Posterior vena cava (tissue), 2 donors: ENCODE results near the gene CCSER1. TPM values are rescaled to one million over a fixed set of nuclear protein-coding genes. Genes with fewer than 3 reads are reported as not detected.

Experiments
- DNase-seq: peaks from one replicate; pipeline ENCODE4 v3.0.0-alpha.2; 2020; ENCODE audit warnings: low spot score
- intact Hi-C, 2 donors: fragments of 100-400 bp; cut with DNase I; formaldehyde crosslinking; loops; one replicate each; pipeline versions ENCODE4 v1.14.1 to v1.14.2; 2022 to 2023
- total RNA-seq, 2 donors: library from RNA; stranded (reverse); fragmentation: NEBNext Ultra II Directional; extraction: Animal tissue kit (Norgen Biotek cat#: 25700); gene quantifications; one replicate each; pipeline ENCODE4 v1.2.1, GENCODE V29; 2021
- donor health status: DM: yes; HTN: yes; CAD: no.
- donor health status: DM: yes; HTN: yes; CAD: no.

The CCSER1 gene
- total RNA-seq, 2 donors from 2014 or later: 1.8 to 7.0 TPM

DNA sequence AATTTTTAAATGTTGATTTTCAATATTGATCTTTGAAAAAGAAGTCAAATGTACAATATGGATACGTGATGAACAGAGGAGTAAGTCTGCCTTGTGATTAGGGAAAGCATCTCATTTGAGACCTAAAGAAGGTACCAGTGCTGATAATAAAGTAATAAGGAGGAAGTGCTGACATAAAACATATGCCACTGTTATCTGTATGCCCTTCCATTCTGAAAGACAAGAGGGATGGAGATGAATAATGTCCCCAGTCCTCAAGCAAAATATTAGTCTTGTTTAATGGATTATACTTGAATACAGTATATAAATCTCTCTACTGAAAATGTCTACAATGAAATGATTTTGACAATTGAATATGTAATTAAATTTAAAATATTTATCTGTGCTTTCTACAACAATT lies 58.2 kb downstream of the CCSER1 start:
- intact Hi-C loops: loop anchor here in 1 of 2 donors (5.0 kb wide), 1 partner anchor 512 kb away; no protein-coding TSS in a partner anchor
- no peak for DNase-seq

DNA sequence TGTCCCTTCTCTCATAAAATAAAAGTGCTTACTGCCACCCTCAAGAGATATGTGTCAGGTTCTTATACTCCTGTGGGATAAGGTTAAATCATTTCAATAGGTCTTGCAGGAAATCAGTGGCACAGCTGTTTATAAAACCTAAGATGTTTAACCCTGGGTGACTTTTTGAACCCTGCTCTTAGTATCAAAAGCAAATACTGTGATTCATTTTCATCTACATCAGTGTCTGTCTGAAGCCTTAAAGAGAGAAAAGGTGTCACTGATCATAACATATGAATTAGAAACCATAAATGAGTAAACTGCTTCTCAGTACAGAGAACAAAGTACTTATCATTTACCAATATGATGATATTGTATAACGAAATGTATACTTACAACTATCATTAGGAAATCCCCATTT lies 59.0 kb downstream of the CCSER1 start:
- no peak for DNase-seq
- intact Hi-C loops: loop anchor here in 1 of 2 donors (5.0 kb wide), 1 partner anchor 511 kb away; no protein-coding TSS in a partner anchor

- DNase-seq: no peak
- intact Hi-C loops: loop anchor here in 1 of 2 donors (5.0 kb wide), 1 partner anchor 510 kb away; no protein-coding TSS in a partner anchor
Observed at GRCh38 chr4:90187148-90187884, 60.1 kb downstream of the CCSER1 start.

DNA sequence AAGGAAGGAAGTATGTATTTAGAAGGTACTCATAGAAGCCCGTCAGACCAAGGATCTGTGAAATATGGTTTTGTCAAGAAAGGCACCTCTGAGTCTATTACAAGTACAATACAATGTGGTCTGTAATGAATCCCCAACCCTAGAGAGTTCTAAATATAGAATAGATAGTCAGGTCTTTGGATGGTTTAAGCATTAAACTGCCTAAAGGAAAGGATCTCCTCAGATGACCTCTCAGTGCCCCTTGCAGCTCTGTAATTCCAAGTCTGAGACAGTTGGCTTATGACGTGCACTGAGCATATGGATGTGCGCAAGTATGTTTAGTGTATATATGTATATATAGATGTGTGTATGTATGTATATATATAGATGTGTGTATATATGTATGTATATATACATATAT lies 62.0 kb downstream of the CCSER1 start:
- intact Hi-C loops: loop anchor here in 1 of 2 donors (5.0 kb wide), 1 partner anchor 508 kb away; no protein-coding TSS in a partner anchor
- no peak for DNase-seq

DNA sequence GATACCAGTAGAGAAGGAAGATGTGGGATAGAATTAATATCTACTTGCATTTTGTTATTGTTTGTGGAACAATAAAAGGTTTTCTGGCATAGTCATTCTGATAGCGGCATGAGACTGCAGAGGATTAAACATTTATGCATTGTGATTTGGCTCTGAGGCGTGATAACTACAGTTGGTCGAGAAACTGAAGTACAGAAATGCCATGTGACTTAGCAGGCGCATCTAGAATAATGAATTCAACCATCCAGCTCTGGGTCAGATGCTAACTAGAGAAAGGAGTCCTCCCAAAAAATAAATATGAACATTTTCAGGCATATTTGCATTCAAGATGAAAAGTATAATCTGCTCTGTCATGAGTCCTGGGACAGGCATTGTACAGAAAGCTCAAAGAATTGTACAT lies 62.8 kb downstream of the CCSER1 start:
- DNase-seq: no peak
- intact Hi-C loops: loop anchor here in 1 of 2 donors (5.0 kb wide), 1 partner anchor 507 kb away; no protein-coding TSS in a partner anchor

DNA sequence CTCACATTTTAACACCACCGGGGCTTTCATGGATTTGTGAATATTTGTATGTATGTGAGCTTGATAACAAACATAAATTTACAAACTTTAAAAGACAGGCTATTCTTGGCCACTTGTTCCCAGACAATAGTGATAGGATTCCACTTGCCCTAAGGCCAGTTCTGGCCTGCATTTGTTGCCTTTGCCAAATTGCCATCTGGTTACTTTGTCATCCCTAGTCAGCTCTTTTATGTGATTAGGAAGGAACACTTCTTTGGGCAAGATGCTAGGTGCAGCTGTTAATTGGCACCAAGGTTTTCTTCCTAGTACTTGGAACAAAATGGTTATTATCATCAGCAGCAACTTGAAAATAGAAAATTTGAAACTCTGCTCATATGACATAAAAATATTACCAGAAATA lies 63.3 kb downstream of the CCSER1 start:
- intact Hi-C loops: no loop called here
- DNase-seq: no peak

- intact Hi-C loops: no loop called here
- DNase-seq: no peak
Observed at GRCh38 chr4:90198086-90198847, 71.1 kb downstream of the CCSER1 start.

GRCh38 chr4:90207887-90208454 lies 80.8 kb downstream of the CCSER1 start:
- intact Hi-C loops: no loop called here

DNA sequence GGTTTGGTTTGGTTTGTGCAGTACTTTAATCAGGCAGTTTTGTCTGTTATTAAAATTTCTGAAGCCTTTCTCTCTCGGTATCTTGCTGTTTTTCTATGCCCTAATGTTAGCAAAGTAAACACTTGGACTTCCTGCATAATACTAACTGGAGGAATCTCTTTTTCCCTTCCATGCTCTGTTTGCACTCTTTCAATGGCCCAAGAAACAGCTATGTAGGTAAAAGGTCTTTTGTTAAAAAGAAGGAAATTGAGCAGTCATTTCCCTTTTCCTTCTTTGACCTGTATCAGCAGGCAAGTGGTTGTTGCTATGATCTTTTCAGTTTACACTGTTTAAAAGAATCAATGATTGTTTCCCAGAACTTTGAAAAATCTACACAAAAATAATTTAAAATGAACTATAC lies 82.7 kb downstream of the CCSER1 start:
- DNase-seq: no peak
- intact Hi-C loops: no loop called here

More at GRCh38 chr4:90207887-90208454, 80.8 kb downstream of the CCSER1 start:
- no peak for DNase-seq

DNA sequence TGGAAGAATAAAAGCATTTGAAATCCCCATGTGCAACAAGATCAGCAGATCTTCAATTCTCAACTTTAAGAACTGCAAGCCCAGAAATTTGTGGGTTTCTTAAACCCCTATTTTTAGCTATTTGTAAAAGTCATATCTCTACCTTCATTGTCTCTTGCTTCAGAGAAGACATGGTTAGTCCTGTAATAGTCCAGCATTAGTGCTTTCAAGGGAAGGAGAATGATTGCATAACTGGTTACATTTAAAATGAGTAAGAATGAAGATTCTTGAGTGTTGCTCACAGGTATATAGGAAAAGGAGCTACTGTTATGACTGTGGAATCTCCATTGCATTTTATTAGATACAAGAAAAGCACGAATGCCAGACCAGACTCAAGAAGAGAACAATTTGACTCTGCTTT lies 84.0 kb downstream of the CCSER1 start:
- intact Hi-C loops: no loop called here
- no peak for DNase-seq

DNA sequence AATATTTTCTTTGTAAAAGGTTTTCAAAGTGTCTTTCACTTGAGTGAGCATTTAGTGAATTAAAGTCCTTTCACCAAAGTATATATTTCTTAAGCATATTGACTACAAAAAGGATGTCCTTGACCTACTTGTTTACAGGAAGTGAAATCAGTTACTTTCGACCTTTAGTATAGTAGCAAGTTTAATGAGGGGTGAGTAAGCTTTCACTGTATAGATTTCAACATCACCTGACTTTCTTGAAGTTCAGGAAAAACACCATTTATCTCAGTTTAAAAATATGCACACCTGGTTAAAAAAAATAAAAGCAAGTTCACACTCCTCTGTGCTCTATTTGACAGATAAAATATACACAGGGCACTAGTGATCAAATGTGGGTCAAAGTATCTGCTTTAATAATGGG lies 88.1 kb downstream of the CCSER1 start:
- intact Hi-C loops: no loop called here
- DNase-seq: no peak

- no peak for DNase-seq
Observed at GRCh38 chr4:90219822-90220221, 92.6 kb downstream of the CCSER1 start.

DNA sequence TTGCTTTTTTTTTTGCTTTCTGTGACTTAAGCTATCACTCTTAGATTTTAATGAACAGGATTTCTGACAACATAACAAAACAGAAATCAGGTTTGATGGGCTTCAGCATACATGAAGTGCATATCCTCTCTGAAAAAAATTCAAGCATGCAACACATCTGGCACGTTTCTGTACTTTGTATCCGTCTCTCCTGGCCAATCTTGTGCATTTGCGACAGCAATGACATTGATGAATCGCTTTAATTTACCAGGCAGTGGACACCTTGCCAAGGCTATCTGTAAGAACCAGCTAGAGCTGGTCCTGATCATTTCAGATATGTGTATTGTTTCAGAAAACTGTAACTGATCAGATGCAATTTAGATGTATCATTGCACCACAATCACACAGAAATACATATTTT lies 93.3 kb downstream of the CCSER1 start:
- no peak for DNase-seq
- intact Hi-C loops: no loop called here

More at GRCh38 chr4:90219822-90220221, 92.6 kb downstream of the CCSER1 start:
- intact Hi-C loops: no loop called here

DNA sequence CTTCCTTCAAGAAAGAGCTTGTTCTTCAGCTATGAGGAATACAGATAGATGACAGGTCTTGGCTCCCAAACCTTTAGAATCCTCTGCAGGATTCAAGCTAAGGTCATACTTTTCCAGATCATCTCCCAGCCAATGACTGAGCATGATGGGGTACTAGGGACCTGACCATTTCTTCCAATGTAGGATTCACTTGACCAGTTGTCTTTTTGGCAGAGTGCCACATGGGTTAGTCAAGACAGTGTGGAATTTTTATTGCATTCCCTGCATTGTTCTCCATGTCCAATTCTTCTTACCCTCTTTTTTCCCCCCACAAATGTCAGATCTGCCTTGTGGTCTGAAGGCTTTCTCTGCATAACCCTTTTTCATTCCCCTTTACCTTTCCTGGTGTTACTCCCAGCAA lies 99.5 kb downstream of the CCSER1 start:
- no peak for DNase-seq
- intact Hi-C loops: no loop called here

- no peak for DNase-seq
- intact Hi-C loops: no loop called here
Observed at GRCh38 chr4:90227177-90227576, 100.0 kb downstream of the CCSER1 start.

- DNase-seq: no peak
- intact Hi-C loops: no loop called here
Observed at GRCh38 chr4:90234916-90235547, 107.8 kb downstream of the CCSER1 start.

- intact Hi-C loops: no loop called here
- no peak for DNase-seq
Observed at GRCh38 chr4:90237751-90238530, 110.7 kb downstream of the CCSER1 start.

DNA sequence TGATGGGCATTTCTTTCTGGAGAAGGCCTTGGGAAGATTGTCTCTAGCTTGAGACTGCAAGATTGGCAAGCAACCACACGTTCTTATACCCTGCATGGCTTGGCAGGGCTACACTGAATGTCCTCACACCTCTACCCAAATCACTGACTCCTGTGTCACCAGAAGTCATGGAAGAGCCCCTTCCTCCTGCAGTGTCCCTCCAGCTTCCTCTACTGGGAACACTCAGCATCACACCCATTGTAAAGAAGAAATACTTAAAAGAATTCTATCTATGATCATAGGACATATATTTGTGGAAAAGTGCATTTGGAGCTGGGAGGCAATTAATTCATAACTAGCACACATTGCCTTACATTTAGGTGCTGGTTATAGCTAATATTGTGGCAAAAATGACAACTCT lies 113.1 kb downstream of the CCSER1 start:
- intact Hi-C loops: no loop called here
- DNase-seq: no peak

DNA sequence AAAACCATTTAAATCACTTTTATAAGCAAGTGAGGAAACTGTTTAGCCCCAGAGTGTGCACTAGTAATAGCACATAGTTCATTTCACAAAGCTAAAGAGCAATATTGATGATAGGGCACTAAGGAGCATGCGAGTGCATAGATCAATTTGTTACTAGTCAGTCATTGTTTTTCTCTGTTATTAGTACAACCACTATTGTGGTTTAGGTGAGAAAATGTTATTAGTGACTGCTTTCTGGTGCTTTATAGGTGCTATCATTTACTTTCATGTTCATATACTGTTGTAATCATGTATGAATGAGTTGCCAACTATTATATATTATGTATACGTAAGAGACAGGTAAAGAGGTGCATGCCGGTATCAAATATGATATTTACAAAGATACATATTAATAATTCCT lies 113.8 kb downstream of the CCSER1 start:
- intact Hi-C loops: no loop called here
- no peak for DNase-seq
